GM12892 (cell line): ENCODE measurements around the gene KISS1.

Experiments
- POLR2A ChIP-seq: IDR thresholded peaks from 2 replicates; pipeline ENCODE4 v1.6.1; 2011; ENCODE audit warnings: low read depth, low read length, control low read depth
- POLR2AphosphoS5 ChIP-seq: IDR thresholded peaks from 2 replicates; pipeline ENCODE4 v1.6.1; 2011; ENCODE audit warnings: low read depth, low read length, control low read depth
- TAF1 ChIP-seq: IDR thresholded peaks from 2 replicates; pipeline ENCODE4 v1.6.1; 2011; ENCODE audit warnings: low read depth, mild to moderate bottlenecking, control low read depth, low read length, borderline replicate concordance

DNA sequence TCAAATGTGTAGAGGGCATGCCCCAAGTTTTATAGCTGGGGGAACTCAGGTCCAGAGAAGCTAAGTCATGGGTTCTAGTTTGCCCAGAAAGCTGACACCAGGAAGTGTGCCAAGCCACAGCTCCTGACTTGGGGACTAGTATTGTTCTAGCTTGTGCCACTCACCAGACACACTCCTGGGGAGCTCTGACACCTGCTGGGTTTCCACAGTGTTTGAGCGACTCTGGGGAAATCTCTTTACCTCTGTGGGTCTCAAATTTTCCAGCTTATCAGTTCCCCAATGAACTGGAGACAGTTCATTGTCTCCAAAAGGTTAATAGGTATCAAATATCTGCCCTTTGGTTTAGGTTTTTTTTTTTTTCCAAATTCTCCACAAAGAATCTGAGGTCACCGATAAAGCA, 4.2 kb downstream of the KISS1 start:
- TF ChIP-seq POLR2A (no peak), TAF1 (no peak), POLR2AphosphoS5 (no peak)
